Epidermal melanocyte (primary cell): ENCODE results near the gene AP3B2.
"Not testable (repeated sequence)": the region's sequence is repeated elsewhere in the genome, so short reads cannot be mapped to it uniquely, and the experiment has no call there.

ENCODE experiments used
- DNase-seq: peaks from one replicate; pipeline ENCODE4 v3.0.0; 2011; ENCODE audit warnings: low spot score; ENCODE audit not compliant: insufficient read length

The AP3B2 gene

DNA sequence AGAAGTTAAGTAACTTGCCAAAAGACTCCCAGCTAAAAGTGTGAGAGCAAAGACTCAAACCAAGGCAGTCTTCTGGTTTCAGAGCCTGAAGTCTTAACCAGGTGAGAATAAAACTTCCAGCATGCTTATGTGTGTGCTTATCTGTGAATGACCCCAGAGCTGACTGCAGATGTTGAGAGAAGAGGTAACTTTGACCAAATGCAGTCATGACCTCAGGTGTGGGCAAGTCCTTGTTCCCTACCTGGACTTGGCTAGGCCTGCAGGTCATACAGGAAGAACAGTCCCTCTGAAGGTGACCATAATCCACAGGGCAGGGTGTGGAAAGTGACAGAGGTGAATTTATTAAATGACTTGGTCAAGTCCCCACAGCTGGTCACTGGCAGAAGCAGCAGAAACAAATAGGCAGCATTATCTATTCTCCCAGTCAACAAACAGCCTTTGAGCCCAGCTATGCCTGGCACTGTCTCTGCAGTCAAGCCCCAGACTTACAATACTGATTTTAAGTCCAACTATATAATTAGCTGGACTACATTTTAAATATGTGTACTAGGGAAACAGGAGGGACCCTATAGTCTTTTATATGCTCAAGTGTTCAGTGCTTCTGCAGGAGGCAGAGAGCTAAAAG is 59.5 kb downstream of the AP3B2 start:
- no peak for DNase-seq

- DNase-seq: no peak
Observed at GRCh38 chr15:82649226-82649999, 60.3 kb downstream of the AP3B2 start.

- DNase-seq: no peak
Observed at GRCh38 chr15:82648257-82649103, 61.2 kb downstream of the AP3B2 start.

DNA sequence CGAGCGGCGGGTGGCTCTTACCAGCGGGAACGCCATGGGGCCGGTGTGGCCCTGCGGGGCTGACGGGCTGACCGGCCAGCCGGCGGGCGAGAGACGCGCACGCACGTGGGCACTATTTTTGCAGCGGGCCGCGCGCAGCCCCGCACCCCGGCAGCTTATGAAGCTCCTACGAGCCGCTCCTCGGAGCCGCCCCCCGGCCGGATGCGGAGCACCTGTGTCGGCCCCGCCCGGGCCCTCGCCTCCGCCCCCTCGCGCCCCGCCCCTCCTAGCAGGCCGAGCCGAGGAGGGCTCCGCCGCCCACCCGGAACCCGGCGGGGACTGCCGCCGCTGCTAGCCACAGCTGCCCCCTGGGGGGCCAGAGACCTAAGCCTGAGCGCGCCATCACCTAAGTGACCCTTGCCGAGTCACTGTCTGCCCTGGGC is 61.8 kb downstream of the AP3B2 start:
- no peak for DNase-seq

- DNase-seq: peak; percentile 53
Observed at GRCh38 chr15:82647045-82647834, 62.4 kb downstream of the AP3B2 start, which contains the start of gene CPEB1. TSS of gene CPEB1 (minus strand) at chr15:82647363. CDS start at chr15:82628459, 18,904 bp downstream.

DNA sequence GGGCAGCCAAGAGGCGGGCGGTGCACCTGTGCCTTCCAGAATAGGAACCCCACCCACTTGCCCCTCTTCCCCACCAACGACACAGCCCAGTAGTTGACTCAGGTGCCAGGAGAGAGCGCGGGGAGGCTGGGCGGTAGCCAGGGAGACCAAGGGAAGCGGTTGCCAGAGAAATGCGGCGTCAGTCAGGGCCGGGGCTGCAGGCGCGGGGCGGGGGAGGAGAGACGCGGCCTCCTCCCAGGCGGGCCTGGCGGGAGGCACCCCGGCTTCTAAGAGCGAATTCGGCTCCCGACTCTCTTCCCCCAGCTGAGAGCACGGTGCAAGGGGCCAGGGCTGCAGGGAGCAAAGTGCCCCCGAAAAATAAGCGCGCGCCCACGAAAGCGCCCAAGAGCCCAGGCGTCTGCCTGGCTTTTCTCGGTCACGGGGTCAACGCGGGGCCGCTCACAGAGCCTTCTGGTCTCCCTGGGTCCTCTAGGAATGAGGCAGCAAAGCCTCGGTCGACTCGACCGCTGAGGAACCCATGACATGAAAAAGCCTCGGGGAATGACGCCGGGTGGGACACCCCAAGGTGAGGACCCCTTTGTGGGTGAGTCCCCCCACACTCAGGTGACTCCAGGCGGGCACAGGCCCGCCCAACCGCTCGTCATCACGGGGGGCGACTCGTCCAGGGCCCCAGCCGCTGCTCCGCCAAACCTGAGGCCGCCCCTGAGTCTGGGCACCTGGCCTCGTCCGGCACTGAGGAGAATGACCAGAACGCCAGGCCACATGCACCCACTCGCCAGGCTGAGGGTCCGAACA is 63.2 kb downstream of the AP3B2 start:
- DNase-seq: no peak

DNA sequence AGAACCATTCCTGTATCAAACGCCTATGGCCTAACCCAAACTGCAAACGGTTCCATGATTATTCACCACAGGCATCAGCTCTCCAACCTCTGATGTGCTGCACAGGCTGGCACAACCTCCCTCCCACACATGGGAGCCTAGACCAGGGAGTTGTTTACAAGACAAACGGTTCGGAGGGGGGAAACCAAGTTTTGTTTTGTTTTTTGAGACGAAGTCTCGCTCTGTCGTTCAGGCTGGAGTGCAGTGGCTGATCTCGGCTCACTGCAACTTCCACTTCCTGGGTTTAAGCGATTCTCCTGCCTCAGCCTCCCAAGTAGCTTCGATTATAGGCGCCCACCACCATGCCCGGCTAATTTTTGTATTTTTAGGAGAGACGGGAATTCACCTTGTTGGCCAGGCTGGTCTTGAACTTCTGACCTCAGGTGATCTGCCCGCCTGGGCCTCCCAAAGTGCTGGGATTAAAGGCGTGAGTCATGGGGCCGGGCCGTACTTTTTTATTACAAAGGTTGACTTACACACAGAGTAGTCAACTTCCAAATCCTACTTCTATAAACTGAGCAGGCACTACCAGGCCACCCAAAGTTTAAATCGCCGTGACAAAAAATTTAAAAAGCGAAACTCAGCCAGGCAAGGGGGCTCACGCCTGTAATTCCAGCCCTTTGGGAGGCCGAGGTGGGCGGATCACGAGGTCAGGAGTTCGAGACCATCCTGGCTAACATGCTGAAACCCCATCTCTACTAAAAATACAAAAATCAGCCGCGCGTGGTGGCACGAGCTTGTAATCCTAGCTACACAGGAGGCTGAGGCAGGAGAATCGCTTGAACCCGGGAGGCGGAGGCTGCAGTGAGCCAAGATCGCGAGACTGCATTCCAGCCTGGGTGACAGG is 64.5 kb downstream of the AP3B2 start:
- DNase-seq: not testable (repeated sequence)

GRCh38 chr15:82643992-82644391 is 65.7 kb downstream of the AP3B2 start:
- DNase-seq: peak; percentile 80

GRCh38 chr15:82642656-82643055 is 67.0 kb downstream of the AP3B2 start:
- no peak for DNase-seq

- DNase-seq: no peak
Observed at GRCh38 chr15:82641129-82641798, 68.4 kb downstream of the AP3B2 start.

DNA sequence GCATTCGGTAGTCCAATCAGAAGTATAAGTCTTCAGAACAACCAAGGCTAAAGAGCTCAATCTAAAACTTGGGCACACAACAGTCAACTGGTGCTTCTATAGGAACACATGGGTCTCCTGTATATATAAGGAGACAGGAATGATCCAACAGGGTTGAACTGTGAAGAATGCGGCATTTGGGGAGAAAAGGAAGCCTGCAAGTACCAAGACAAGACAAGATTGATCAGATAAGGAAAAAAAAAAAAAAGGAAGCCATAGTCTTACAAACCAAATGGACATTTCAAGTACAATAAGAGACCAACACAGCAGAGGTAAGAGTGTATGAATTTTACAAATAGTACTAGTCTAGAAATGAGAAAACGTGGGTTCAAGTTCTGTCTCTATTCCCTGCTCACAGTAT is 69.0 kb downstream of the AP3B2 start:
- no peak for DNase-seq

DNA sequence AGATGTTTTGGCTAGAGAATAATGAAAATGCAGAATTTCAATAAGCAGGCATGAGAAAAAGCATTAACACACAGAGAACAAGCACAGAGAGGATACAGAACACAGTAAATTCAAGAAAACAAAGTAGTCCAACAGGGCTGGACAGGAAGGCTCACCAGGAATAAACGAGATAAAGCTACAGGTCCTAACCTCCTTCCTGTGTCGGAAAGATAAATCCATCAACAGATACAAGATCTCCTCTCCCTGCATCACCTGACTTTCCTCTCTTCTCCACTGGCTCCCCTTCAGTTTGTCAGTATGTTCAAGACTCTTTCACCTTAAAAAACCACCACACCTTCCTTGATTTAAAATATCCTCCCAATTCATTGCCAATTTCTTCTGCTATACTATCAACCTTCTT is 73.9 kb downstream of the AP3B2 start:
- no peak for DNase-seq

DNA sequence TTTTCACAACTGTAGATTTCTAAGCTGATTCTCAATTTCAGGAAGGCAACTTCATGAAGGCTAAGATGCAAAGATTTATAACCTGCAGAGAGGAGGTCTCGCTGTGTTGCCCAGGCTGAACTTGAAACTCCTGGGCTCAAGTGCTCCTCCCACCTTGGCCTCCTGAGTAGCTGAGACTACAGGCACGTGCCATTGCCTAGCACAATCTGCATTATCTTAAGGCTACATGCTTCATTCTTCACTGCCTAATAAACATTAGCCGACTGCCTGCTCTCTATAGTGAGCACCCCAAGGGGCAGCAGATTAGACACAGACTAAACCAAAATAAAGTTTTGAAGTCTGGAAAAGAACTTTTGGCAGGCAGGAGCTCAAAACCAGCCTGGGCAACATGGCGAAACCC is 79.6 kb downstream of the AP3B2 start:
- DNase-seq: no peak

- DNase-seq: no peak
Observed at GRCh38 chr15:82625136-82625535, 84.5 kb downstream of the AP3B2 start.

DNA sequence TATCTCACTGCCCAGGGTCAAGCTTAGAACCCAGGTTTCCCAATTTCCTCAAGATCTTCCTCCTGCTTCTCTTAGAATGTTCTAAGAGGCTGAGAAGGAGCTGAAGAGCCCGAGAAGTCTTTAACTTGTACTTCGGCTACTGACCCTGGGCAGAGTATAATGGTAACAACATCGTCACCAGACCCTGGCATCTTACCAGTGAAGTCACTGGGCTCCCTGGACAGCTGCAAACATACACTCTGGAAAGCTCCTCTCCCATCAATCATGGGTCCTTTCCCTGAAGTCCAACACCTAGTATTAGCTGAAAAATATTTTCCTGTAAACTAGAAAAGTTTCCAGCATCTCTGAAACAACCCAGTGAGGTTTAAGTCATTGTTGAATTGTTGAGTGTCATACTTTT is 85.2 kb downstream of the AP3B2 start:
- DNase-seq: no peak

DNA sequence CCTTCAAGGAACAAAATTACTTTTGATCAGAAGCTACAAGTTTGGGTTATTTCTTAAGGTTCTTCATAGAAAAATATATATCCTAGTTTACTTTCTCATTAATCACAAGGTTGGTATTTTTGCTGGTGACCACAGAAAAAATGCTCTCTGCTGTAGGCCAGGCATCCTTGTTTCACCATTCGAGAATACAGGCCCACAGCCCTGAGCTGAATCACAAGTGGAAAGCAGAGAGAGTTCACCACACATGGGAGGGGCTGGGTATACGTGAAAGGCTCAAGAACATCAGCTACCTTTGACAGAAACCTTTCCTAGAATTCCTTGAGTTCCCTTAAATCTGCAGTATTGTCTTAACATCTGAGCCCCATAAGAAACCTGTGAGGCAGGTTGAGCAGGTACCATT is 85.7 kb downstream of the AP3B2 start:
- no peak for DNase-seq

DNA sequence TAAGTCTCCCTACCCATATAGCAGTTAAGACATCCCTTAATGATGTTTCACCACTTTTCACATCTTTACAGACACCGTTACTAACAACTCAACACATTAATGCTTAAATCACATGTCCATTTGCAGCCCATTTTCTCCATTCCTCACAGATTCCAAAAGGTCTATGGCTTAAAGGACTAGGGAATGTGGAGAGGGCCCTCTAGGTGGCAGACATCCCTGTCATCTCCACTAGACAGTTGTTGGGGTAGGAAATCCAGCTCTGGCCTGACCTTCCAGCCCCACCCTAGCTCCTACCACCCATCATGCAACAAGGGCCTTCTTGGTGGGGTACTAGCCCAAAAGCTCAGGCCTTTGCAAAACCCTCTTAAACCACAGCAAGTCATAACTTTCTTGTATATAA is 87.7 kb downstream of the AP3B2 start:
- DNase-seq: no peak

DNA sequence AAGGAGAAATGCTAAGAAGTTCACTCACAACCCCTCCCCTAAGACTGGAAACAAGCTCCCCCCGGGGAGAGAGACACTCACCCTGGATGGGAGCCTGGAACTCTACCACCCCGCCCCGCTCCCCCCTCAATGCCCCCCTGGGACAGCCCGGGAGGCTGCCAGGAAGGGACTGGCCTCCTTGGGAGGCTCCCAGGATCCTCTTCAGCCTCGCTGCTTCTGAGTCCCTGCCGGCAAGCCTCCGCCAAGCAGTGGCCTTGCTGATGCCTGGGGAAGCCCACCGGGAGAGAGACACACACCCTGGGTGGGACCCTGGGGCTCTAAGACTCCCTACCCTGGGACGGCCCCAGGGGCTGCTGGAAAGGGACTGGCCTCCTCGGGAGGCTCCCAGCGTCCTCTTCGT is 95.9 kb downstream of the AP3B2 start:
- DNase-seq: no peak

- no peak for DNase-seq
Observed at GRCh38 chr15:82611348-82611747, 98.3 kb downstream of the AP3B2 start.
